ENCODE data around the gene ACYP1.
A peak's percentile ranks its signal among the peaks of the same experiment; 100 is the strongest.

Gene ACYP1

DNA sequence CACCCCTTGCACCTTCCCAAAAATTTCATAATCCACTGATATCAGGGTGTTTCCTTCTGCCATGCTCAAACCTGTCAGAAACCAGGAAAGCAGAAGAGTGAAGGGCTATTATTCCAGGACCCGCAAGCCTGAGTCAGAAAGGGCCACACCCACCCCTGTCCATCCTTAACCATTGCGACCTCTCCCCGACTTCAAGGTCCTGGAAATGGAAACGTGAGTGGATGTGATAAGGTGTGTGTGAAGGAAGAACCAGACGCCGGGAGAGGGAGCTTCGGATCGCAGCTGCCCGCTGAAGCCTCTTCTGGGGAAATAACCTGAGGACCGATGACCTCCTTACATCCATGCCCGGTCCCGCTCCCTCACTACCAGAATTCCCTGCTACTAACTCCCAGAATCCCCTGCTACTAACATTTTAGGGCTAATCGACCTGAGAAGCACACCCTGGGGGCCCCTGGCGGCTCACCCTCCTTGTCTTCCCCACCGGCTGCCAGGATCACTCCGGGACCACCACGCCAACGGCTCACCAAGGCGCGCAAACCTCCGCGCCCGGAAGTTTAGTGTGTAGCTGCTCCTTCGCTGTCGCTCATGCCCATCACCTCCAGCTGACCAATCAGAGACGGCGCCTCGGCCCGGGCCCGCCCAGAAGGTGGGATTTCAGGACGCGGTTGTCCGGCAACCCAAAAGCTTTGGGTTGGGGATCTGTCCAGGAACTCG, at the start of gene ACYP1:
ACYP1 (minus strand) TSS at position 534 of the 714 bp plus-strand sequence; CDS start at position 63, 471 bp downstream.
- DNase-seq (ENCODE audit: low spot score) = peak; percentile 88

DNA sequence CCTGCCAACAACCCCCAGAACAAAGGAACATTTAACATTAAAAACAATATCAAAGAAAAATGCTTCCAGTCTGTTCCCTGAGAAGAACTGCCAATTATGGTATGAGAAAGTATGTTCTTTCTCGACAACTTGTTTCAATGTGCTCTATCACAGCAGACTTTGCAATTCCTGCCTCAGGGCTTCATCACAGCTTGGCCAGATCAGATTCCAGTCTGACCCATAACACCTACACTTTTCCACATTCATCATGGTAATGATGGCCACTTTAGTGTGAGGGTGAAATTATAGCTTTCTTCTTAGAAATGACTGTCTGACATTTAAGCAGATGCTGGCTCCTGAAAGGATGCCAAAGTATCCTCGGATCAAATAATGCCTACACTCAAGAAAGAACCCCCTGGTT, 46.1 kb upstream of the ACYP1 start:
- DNase-seq (ENCODE audit: low spot score) = no peak

DNA sequence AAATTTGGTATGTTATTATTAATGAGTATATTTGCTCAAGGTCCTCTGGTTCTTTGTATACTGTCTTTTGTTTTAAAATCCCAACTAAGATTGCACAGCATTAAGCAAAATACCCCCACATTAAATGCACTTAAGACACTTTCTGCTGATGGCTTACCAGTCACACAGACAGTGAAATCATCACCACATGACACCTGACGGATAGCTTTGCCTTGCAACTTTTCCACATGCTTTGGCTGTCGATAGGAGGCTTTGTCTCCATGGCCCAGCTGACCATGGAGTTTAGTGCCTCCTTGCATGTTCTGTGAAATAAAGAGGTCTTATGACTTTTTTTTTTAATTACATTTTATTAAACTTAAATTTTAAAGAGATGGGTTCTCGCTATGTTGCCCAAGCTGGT, 43.4 kb upstream of the ACYP1 start:
- DNase-seq (ENCODE audit: low spot score) = no peak

DNA sequence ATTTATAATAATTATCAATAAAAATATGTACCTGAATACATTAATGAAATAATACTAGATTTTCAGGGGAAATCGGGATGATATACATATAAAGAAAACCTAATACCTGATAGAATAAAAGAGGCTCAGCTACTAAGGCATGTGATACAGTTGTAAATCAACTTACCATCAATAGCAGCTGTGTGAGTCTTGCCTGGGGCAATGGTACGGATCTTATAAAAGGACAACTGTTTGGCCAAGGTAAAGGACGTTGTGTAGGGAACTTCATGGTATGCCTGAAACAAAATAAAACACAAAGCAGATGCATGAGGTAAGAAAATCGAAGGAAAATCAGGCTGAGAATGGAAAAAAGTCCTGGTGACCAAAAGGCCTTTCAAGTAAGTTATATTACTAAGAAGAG, 37.7 kb upstream of the ACYP1 start:
- no peak for DNase-seq (ENCODE audit: low spot score)

DNA sequence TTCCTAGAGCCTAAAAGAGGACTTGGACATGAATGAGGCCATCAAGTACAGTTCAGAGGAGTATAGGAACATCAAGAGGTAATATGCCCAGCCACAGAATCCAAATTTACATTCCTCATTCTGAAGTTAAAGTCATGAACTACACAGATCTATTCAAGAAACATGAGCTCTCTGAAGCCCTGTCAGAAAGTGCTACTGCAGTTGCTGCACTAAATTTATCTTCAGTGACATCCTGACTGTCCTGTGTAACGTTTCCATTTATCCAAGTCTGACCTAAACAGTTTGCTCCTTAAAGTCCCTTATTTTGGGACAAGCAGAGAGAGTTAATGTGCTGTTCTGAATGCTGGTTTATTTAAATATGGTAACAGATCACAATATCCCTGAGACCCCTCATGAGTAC, 34.9 kb upstream of the ACYP1 start:
- DNase-seq (ENCODE audit: low spot score) = no peak

- DNase-seq (ENCODE audit: low spot score) = no peak
Measured at GRCh38 chr14:75098212-75098611, 34.4 kb upstream of the ACYP1 start.

- no peak for DNase-seq (ENCODE audit: low spot score)
Measured at GRCh38 chr14:75096959-75097358, 33.1 kb upstream of the ACYP1 start.

DNA sequence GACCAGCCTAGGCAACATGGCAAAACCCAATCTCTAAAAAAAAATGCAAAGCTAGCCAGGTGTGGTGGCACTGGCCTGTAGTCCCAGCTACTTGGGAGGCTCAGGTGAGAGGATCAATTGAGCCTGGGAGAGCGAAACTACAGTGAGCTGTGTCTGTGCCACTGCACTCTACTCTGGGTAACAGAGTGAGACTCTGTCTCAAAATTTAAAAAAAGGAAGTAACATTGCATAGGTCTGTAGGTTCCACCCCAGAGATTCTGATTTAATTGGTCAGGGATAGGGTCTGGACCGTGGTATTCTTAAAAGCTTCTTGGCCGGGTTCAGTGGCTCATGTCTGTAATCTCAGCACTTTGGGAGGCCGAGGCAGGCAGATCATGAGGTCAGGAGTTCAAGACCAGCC, 31.9 kb upstream of the ACYP1 start:
- DNase-seq (ENCODE audit: low spot score) = no peak

- no peak for DNase-seq (ENCODE audit: low spot score)
Measured at GRCh38 chr14:75094896-75095295, 31.1 kb upstream of the ACYP1 start.

GRCh38 chr14:75092698-75093097, 28.9 kb upstream of the ACYP1 start:
- DNase-seq (ENCODE audit: low spot score) = no peak

GRCh38 chr14:75091251-75091650, 27.4 kb upstream of the ACYP1 start:
- no peak for DNase-seq (ENCODE audit: low spot score)

DNA sequence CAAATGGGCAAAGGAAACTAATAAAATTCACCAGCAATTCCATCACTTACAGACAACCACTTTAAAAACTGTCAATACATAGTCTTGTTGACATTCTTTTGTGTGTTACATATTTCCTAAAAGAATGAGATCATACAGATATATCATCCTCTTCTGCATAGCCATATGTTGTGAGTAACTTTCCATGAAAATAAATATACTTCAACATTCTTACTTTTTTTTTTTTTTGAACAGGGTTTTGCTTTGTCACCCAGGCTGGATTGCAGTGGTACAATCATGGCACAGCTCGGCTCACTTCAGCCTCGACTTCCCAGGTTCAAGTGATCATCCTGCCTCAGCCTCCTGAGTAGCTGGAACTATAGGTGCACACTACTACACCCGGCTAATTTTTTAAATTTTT, 26.5 kb upstream of the ACYP1 start:
- no peak for DNase-seq (ENCODE audit: low spot score)

DNA sequence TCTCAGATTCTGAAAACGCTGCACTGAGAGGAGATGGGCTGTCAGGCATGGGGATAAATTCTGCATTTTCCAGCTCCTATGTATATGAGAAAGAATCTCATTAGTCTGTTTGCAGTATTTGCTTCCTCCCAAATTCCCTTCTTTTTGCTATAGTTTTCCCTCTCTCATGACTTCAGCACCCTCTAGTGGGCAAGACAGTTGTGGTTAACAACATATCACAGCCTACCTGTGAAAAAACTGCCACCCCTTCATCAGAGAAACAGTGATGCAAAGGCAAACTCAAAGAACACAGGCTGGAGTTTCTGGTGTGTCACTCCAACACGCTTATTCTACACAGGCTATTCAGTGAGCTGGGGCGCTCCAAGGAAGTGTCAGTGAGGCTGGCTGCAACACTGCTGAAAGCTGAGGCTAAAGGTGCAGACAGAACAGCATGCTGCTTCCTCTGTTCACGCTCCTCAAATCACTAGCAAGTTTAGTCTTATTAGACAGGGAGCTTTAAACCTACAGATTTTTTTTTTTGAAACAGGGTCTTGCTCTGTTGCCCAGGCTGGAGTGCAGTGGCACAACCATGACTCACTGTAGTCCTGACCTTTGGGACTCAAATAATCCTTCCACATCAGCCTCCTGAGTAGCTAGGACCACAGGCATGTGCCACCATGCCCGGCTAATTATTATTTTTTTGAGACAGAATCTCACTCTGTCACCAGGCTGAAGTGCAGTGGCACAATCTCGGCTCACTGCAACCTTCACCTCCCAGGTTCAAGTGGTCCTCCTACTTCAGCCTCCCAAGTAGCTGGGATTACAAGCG, 24.9 kb upstream of the ACYP1 start:
- DNase-seq (ENCODE audit: low spot score) = peak; percentile 40

GRCh38 chr14:75088153-75088552, 24.3 kb upstream of the ACYP1 start:
- no peak for DNase-seq (ENCODE audit: low spot score)

DNA sequence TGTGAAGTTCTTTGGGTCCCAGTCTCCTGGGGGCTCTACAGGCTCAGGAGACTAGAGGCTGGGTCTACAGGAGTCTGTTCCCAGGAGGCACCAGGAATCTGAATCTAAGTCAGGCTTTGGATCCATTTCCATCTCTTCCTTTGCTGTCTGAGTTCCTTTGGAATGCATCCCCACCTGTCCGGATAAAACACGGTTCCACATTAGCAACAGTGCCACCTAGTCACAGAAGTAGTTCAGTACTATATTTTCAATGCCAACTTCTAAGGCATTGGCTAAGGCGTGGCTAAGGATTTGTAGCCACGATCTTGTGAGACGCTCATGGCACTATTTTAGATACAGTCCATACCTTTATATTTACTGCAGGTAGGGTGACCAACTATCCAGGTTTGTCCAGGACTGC, 20.7 kb upstream of the ACYP1 start:
- DNase-seq (ENCODE audit: low spot score) = no peak

DNA sequence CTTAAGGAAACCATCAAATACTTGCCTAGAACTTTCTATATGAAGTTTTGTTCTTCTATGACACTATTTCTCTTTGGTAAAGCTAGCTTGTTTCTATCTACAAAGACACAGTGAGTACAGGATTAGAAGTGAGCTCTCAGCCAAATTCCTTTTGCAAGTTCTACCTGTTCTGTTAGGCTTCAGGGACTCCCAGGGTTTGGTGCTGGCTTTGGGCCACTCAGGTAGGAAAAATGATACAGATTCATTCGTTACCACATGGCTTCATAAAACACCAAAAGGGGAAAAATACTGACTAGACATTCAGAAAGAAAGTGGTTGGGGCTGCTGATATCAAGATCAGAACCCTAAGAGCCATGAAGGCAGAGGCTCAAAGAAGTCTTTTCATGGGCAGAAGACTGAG, 19.4 kb upstream of the ACYP1 start:
- DNase-seq (ENCODE audit: low spot score) = no peak

- no peak for DNase-seq (ENCODE audit: low spot score)
Measured at GRCh38 chr14:75081660-75082229, 17.9 kb upstream of the ACYP1 start.

- no peak for DNase-seq (ENCODE audit: low spot score)
Measured at GRCh38 chr14:75079521-75079920, 15.7 kb upstream of the ACYP1 start.

- no peak for DNase-seq (ENCODE audit: low spot score)
Measured at GRCh38 chr14:75077794-75078193, 14.0 kb upstream of the ACYP1 start.

DNA sequence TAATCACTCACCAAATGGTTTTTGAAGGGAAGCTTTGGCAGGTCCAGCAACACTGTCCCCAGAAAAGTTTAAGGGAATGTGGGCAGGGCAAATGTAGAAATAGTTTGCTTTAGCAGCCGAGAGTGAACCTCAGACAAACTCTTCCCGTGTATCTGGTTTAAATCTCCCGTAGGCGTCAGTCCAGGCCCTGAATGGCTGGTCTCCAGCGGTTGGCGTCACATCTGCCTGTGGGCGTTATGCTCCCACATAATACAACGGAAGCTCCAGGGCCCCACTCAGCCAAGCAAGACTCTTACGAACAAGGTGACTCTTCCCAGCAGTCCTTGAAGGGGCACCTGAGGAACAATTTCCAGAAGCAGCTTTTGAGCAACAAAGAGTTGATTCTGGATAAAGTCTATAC, 6.6 kb upstream of the ACYP1 start:
- no peak for DNase-seq (ENCODE audit: low spot score)

DNA sequence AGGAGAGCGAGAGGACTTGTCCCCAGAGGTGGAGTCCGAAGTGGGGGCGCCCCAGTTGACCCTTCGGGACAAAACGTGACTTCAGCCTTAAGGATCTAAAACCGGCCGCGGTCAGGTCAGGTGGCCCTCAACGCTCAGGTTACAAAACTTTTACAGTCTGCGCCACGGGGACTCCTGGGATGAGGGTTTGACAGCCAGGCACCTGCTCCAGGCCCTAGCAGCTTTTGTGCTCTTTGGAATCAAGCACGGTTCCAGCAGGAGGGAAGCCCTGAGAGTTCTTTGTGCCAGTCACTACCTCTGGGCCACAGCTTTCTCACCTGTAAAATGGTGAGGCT, 6.0 kb upstream of the ACYP1 start:
- no peak for DNase-seq (ENCODE audit: low spot score)

- peak; percentile 33 for DNase-seq (ENCODE audit: low spot score)
Measured at GRCh38 chr14:75069121-75069810, 5.4 kb upstream of the ACYP1 start, which contains the start of gene ZC2HC1C. ZC2HC1C (plus strand) TSS chr14:75069641; CDS start chr14:75070574, 933 bp downstream.
